ENCODE measurements around the gene LTA.
"Not testable (repeated sequence)": the region's sequence is repeated elsewhere in the genome, so short reads cannot be mapped to it uniquely, and the experiment has no call there.

LTA gene

DNA sequence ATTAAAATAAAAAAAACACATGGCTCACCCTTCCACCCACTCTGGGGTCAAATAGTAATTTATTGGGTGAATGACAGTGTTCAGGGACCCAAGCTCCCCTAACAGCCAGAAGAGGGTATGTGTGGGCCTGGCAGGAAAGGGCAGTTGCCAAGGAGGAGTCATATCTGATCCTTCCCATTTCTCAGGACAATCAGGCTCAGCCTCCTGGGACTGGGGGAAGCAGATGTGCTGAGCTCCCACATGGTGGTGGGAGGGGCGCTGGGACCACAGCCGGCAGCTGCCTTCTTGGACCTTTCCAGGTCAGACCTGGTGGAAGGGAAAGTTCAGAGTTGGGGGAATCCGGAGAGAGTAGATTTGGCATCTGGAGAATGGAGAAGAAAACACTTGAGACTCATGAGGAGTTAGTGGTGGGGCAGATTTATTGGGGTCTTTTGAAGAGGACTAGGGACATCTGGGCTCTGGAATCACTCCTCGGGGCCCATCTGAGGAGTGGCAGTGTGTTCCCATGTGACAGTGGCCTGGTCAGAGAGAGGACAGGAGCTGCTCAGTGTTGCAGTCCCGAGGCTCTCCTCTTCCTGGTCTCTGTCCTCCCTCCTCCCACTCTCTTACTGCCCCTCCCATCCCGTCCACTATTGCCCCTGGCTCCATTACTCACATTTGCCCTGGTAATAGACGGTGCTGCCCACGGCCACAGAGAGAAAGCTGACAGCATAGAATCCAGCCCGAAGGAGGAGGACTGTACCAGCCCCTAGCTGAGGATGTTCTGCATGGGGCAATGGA lies 17.0 kb downstream of the LTA start:
- DNase-seq, result no peak

DNA sequence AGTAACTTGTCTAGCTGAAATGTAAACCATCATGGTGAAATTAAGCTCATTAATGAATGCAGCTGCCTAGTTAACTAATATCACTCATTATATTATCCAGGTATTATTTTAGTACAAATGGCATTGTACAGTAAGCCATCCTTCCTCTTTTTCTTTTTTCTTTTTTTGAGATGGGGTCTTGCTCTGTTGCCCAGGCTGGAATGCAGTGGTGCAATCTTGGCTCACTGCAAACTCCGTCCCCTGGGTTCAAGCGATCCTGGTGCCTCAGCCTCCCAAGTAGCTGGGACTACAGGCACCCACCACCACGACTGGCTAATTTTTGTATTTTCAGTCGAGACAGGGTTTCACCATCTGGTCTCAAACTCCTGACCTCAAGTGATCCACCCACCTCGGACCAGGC lies 18.6 kb downstream of the LTA start:
- not testable (repeated sequence) for DNase-seq

DNA sequence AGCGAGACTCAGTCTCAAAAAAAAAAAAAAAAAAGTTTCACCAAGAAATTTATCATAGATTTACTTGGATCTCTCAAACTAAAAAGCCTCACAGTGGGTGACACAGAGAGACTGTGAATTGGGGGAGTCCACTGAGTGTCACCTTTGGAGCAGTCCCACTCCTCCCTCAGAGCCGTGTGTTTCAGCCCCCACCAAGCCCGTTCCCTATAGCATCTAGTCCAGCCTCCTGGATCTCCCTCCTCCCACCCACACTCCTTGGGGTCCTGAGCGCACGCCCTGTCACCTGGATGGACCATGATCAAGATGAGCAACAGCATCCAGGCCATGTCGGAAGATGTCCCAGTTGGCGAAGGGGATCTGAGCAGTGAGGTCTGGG lies 20.3 kb downstream of the LTA start:
- no peak for DNase-seq

DNA sequence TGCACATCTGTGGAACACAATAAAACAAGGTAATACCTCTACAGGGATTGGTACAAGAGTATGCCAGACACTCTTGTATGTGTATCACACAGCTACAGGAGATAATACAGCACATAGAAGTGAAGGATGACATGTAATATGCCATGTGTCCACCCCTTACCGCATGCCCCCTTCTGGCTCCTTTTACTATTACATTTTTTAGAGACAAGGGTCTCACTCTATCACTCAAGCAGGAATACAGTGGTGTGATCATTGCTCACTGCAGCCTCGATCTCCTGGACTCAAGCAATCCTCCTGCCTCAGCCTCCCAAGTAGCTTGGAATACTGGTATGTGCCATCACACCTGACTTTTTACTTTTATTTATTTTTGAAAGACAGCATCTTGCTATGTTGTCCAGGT lies 24.9 kb downstream of the LTA start:
- DNase-seq, result peak; percentile 84

DNA sequence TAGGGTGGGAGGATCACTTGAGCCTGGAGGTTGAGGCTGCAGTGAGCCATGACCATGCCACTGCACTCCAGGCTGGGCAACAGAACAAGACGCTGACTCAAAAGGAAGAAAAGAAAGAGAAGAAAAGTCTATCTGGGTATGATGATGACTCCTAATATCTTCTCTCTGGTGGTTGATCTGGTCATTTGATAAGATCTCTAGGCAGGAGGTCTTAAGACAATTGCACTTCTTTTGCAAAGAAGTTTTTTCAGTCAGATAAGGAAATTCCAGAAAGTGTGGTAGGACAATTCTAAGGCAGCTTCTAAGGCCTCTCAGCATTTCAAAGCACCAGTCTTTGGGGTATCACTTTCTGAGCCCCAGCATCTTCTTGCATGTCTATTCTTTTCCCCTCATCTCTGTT lies 35.2 kb downstream of the LTA start:
- no peak for DNase-seq

GRCh38 chr6:31609519-31610406 lies 37.7 kb downstream of the LTA start:
- no peak for DNase-seq

DNA sequence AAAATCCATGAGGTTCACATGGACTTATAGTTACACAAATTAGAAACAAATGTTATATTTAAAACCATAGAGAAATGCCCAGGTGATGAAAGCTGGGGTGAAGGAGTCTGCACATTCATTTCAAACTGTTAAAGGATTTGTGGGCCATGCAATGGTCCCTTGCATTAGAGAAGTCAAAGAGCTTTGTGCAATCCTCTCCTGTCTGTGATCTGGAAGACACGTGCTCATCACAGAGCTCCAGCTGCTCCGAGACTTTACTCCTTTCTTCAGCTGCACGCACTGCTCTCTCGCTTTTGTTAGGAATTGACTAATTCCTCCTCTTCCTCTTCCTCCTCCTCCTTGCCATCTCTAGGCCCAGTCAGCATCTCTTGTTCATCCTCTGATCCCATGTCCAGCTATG lies 38.9 kb downstream of the LTA start:
- no peak for DNase-seq

GRCh38 chr6:31614075-31614619 lies 42.1 kb downstream of the LTA start:
- no peak for DNase-seq

GRCh38 chr6:31614684-31615578 lies 42.8 kb downstream of the LTA start, which contains the start of gene AIF1:
Gene AIF1, plus strand, starts transcription at chr6:31615234. Its CDS starts 96 bp downstream, at chr6:31615330.
- no peak for DNase-seq

- no peak for DNase-seq
These were observed 43.7 kb downstream of the LTA start for GRCh38 chr6:31615748-31616147.

- DNase-seq, result no peak
These were observed 44.9 kb downstream of the LTA start for GRCh38 chr6:31617010-31617409.

GRCh38 chr6:31619805-31620585 lies 47.9 kb downstream of the LTA start:
- peak; percentile 98 for DNase-seq

DNA sequence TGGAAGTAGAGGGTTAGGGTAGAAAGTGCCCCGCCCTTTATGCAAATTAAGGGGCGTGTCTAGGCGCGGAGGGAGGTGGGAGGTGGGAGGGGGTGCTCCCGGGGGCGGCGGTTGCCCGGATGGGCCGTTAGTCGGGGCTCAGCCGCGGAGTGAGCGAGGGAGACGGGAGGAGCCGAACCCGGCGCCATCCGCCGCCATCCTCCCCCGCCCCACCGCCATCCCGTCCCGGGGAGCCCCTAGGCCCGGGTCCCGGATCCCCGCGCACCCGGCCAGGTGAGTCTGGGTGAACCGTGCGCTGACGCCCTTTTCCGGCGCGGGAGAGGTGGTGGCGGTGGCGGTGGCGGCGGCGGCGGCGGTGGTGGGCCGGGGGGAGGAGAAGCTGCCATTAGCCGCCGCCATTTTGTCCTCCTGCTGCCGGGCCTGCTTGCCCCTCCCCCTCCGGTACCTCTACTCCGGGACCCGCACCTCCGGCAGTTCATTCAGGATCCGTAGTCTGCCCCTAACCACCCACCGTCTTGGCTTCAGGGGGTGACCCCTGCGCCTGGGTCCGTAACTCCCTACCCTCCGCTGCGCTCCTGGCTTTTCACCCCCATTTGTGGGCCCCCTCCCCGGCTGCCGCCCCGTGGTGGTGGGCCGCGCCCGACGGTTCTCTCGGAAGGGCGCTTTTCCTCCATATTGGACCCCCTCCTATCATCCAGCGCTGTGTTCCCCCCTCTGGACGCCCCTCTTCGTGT lies 48.7 kb downstream of the LTA start, which contains the start of gene PRRC2A:
Gene PRRC2A (plus strand): TSS at position 130 of the 734 bp plus-strand sequence. CDS start 2,075 bp downstream, outside the sequence.
- no peak for DNase-seq

- DNase-seq, result no peak
These were observed 49.3 kb downstream of the LTA start for GRCh38 chr6:31621320-31621939.

DNA sequence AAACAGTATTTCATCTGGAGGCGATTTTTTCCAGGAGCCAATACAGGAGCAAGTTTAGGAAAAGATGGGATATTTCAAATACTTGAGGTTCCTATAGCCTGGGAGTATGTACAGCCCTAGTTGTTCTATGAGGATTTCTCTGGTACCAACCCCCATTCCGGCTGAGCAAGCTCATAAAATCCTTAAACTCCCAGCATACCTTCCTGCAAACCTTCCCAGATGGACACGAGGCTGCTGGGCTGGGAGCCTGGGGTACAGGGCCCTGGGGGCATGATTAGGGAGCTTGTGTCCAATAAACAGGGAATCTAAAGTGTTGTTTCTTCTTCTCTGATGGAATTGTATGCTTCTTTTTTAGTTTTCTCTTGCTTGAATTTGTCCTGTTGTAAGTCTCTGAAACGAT lies 49.9 kb downstream of the LTA start:
- DNase-seq, result no peak

DNA sequence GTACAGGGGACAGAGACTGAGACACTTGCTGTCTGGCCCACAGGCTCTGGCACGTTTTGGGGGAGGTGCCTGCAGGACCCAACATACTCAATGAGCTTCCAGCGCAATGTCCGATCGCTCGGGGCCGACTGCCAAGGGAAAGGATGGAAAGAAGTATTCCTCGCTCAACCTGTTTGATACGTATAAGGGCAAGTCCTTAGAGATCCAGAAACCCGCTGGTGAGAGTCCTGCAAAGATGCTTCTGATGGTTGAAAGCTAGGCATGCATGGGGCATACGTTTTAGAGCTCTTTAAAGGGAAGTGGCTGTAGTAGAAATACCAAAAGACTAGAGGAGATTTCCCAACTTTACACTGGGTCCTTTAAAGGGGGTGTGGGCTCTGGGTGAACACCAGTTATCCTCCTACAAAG lies 50.6 kb downstream of the LTA start:
- DNase-seq, result no peak

Data from CD4-positive, alpha-beta T cell treated with Interleukin-10 for 1 hour (primary cell).